Activated CD8-positive, alpha-beta memory T cell treated with anti-CD3 and anti-CD28 coated beads, Interleukin-2, amount 10 ng/mL, durations not matched to agents 7 days and 5 days (primary cell): ENCODE measurements around the gene ATP9A. TPM values are rescaled to one million over a fixed set of nuclear protein-coding genes. Genes with fewer than 3 reads are reported as not detected.
"Not testable (repeated sequence)": the region's sequence is repeated elsewhere in the genome, so short reads cannot be mapped to it uniquely, and the experiment has no call there.

Experiments used
- ATAC-seq: fragments of 150-1000 bp; cut with Tn5 transposase; one replicate; pipeline ENCODE4 v1.10.0; 2021; ENCODE audit warnings: moderate library complexity
- CTCF ChIA-PET: fragments of 350-600 bp; sonication (Branson Sonifier 250); formaldehyde crosslinking; loops from one replicate; lab custom pipeline; 2021; ENCODE audit warnings: antibody characterized with exemption; lab: Charles Lee
- DNase-seq: peaks from one replicate; pipeline ENCODE4 v3.0.0-alpha.2; 2020
- H3K27ac Mint-ChIP-seq: one replicate; pipeline ENCODE4 v1.8.0; 2021; ENCODE audit warnings: mild to moderate bottlenecking, mixed read lengths
- H3K27me3 Mint-ChIP-seq: one replicate; pipeline ENCODE4 v1.8.0; 2021; ENCODE audit warnings: mixed read lengths
- H3K36me3 Mint-ChIP-seq: one replicate; pipeline ENCODE4 v1.8.0; 2021; ENCODE audit warnings: mild to moderate bottlenecking, mixed read lengths
- H3K4me1 Mint-ChIP-seq: one replicate; pipeline ENCODE4 v1.8.0; 2021; ENCODE audit warnings: mixed read lengths
- H3K4me3 Mint-ChIP-seq: one replicate; pipeline ENCODE4 v1.8.0; 2021; ENCODE audit warnings: mild to moderate bottlenecking, moderate library complexity, mixed read lengths
- H3K9me3 Mint-ChIP-seq: one replicate; pipeline ENCODE4 v1.8.0; 2022; ENCODE audit warnings: low read depth, mixed read lengths
- total RNA-seq, 2 experiments: library from RNA; stranded (reverse); gene quantifications; one replicate each; pipeline ENCODE4 v1.2.3, GENCODE V29; 2021

The ATP9A gene
- total RNA-seq, result 1 to 10 TPM in 1 of 2 experiments, under 1 TPM in 1; 0.38 to 2.4 TPM

GRCh38 chr20:51767867-51768758 lies at the start of gene ATP9A:
TSS of gene ATP9A (minus strand) at chr20:51768390. CDS start at chr20:51768369, 21 bp downstream.
- DNase-seq, result no peak
- Mint-ChIP-seq H3K9me3 (no peaks in the 10 kb centered on the region), H3K4me1 (peaks cover 7% of the 10 kb centered on the region), H3K4me3 (peak within 1 kb of the TSS; percentile 38), H3K27ac (no peak within 1 kb of the TSS), H3K36me3 (no peaks in the 10 kb centered on the region), H3K27me3 (peaks cover 34% of the 10 kb centered on the region)
- peak; percentile 24 for ATAC-seq
- CTCF ChIA-PET, result no interaction called here

- peaks cover 12% of the 10 kb centered on the region for H3K27me3 Mint-ChIP-seq
- CTCF ChIA-PET, result interaction anchor here (1.9 kb wide), 1 partner anchor 17 kb away, joined by 4 read pairs; no protein-coding TSS in a partner anchor
- not testable (repeated sequence) for DNase-seq, H3K27ac Mint-ChIP-seq, ATAC-seq, H3K9me3 Mint-ChIP-seq, H3K36me3 Mint-ChIP-seq, H3K4me1 Mint-ChIP-seq, H3K4me3 Mint-ChIP-seq
These were observed 48.7 kb upstream of the ATP9A start for GRCh38 chr20:51816856-51817255.

- H3K4me3 Mint-ChIP-seq, result no peak overlapping the region
- CTCF ChIA-PET, result no interaction called here
- peaks cover 19% of the 10 kb centered on the region for H3K27me3 Mint-ChIP-seq
- no peak for ATAC-seq
- H3K27ac Mint-ChIP-seq, result no peak overlapping the region
- no peaks in the 10 kb centered on the region for H3K36me3 Mint-ChIP-seq
- DNase-seq, result no peak
- no peaks in the 10 kb centered on the region for H3K4me1 Mint-ChIP-seq
- no peaks in the 10 kb centered on the region for H3K9me3 Mint-ChIP-seq
These were observed 47.3 kb upstream of the ATP9A start for GRCh38 chr20:51815383-51816076.

GRCh38 chr20:51812861-51813260 lies 44.7 kb upstream of the ATP9A start:
- DNase-seq, result no peak
- no peak for ATAC-seq
- H3K27ac Mint-ChIP-seq, result no peak overlapping the region
- no peaks in the 10 kb centered on the region for H3K9me3 Mint-ChIP-seq
- peaks cover 22% of the 10 kb centered on the region for H3K27me3 Mint-ChIP-seq
- no peak overlapping the region for H3K4me3 Mint-ChIP-seq
- no peaks in the 10 kb centered on the region for H3K4me1 Mint-ChIP-seq
- H3K36me3 Mint-ChIP-seq, result no peaks in the 10 kb centered on the region
- CTCF ChIA-PET, result no interaction called here

- Mint-ChIP-seq H3K9me3 (no peaks in the 10 kb centered on the region), H3K4me1 (no peaks in the 10 kb centered on the region), H3K27ac (no peak overlapping the region), H3K36me3 (no peaks in the 10 kb centered on the region), H3K27me3 (peaks cover 23% of the 10 kb centered on the region), H3K4me3 (no peak overlapping the region)
- no peak for DNase-seq
- CTCF ChIA-PET, result interaction anchor here (0.8 kb wide), 1 partner anchor 12 kb away, joined by 3 read pairs; no protein-coding TSS in a partner anchor
- no peak for ATAC-seq
These were observed 43.4 kb upstream of the ATP9A start for GRCh38 chr20:51811514-51812128.

GRCh38 chr20:51811042-51811355 lies 42.8 kb upstream of the ATP9A start:
- Mint-ChIP-seq H3K27ac (no peak overlapping the region), H3K9me3 (no peaks in the 10 kb centered on the region), H3K4me3 (no peak overlapping the region), H3K36me3 (no peaks in the 10 kb centered on the region), H3K4me1 (no peaks in the 10 kb centered on the region), H3K27me3 (peaks cover 27% of the 10 kb centered on the region)
- CTCF ChIA-PET, result no interaction called here
- DNase-seq (no peak), ATAC-seq (no peak)

GRCh38 chr20:51810155-51811041 lies 42.2 kb upstream of the ATP9A start:
- no peaks in the 10 kb centered on the region for H3K36me3 Mint-ChIP-seq

GRCh38 chr20:51807720-51808250 lies 39.6 kb upstream of the ATP9A start:
- Mint-ChIP-seq H3K27me3 (peaks cover 45% of the 10 kb centered on the region), H3K4me1 (no peaks in the 10 kb centered on the region), H3K27ac (no peak overlapping the region), H3K9me3 (no peaks in the 10 kb centered on the region), H3K36me3 (no peaks in the 10 kb centered on the region), H3K4me3 (no peak overlapping the region)
- ATAC-seq (no peak), DNase-seq (no peak)
- CTCF ChIA-PET, result no interaction called here

More at GRCh38 chr20:51810155-51811041, 42.2 kb upstream of the ATP9A start:
- H3K9me3 Mint-ChIP-seq, result no peaks in the 10 kb centered on the region
- H3K27me3 Mint-ChIP-seq, result peaks cover 28% of the 10 kb centered on the region
- no peak overlapping the region for H3K27ac Mint-ChIP-seq
- no peak overlapping the region for H3K4me3 Mint-ChIP-seq
- ATAC-seq (no peak), DNase-seq (no peak)
- no peaks in the 10 kb centered on the region for H3K4me1 Mint-ChIP-seq
- CTCF ChIA-PET, result no interaction called here

- CTCF ChIA-PET, result no interaction called here
These were observed 36.6 kb upstream of the ATP9A start for GRCh38 chr20:51804754-51805153.

GRCh38 chr20:51803148-51803854 lies 35.1 kb upstream of the ATP9A start:
- CTCF ChIA-PET, result interaction anchor here (1.5 kb wide), 1 partner anchor 16 kb away, joined by 3 read pairs; no protein-coding TSS in a partner anchor
- DNase-seq (no peak), ATAC-seq (no peak)
- Mint-ChIP-seq H3K27me3 (peaks cover 69% of the 10 kb centered on the region), H3K27ac (no peak overlapping the region), H3K36me3 (no peaks in the 10 kb centered on the region), H3K4me3 (no peak overlapping the region), H3K9me3 (no peaks in the 10 kb centered on the region), H3K4me1 (peaks cover 8% of the 10 kb centered on the region)

More at GRCh38 chr20:51804754-51805153, 36.6 kb upstream of the ATP9A start:
- Mint-ChIP-seq H3K4me1 (peaks cover 8% of the 10 kb centered on the region), H3K9me3 (no peaks in the 10 kb centered on the region), H3K36me3 (no peaks in the 10 kb centered on the region), H3K27ac (no peak overlapping the region), H3K27me3 (peaks cover 55% of the 10 kb centered on the region), H3K4me3 (no peak overlapping the region)
- DNase-seq (no peak), ATAC-seq (no peak)

- H3K4me1 Mint-ChIP-seq, result peaks cover 8% of the 10 kb centered on the region
- no peaks in the 10 kb centered on the region for H3K36me3 Mint-ChIP-seq
- peaks cover 76% of the 10 kb centered on the region for H3K27me3 Mint-ChIP-seq
- no peaks in the 10 kb centered on the region for H3K9me3 Mint-ChIP-seq
- CTCF ChIA-PET, result interaction anchor here (0.7 to 1.5 kb wide), 2 partner anchors 15 to 27 kb away, joined by 3 read pairs; no protein-coding TSS in a partner anchor
- no peak for DNase-seq
- ATAC-seq, result no peak
- no peak within 1 kb of the TSS for H3K4me3 Mint-ChIP-seq
- H3K27ac Mint-ChIP-seq, result no peak within 1 kb of the TSS
These were observed 34.1 kb upstream of the ATP9A start, which contains the start of gene SALL4 for GRCh38 chr20:51802170-51802751. TSS of gene SALL4 (minus strand) at chr20:51802521. CDS start at chr20:51802408, 113 bp downstream.

GRCh38 chr20:51801823-51802123 lies 33.6 kb upstream of the ATP9A start:
- H3K27me3 Mint-ChIP-seq, result peaks cover 78% of the 10 kb centered on the region
- H3K36me3 Mint-ChIP-seq, result no peaks in the 10 kb centered on the region
- no peaks in the 10 kb centered on the region for H3K9me3 Mint-ChIP-seq
- no peak overlapping the region for H3K4me3 Mint-ChIP-seq
- ATAC-seq (no peak), DNase-seq (no peak)
- H3K4me1 Mint-ChIP-seq, result peaks cover 8% of the 10 kb centered on the region
- no peak overlapping the region for H3K27ac Mint-ChIP-seq
- CTCF ChIA-PET, result interaction anchor here (0.7 to 1.5 kb wide), 2 partner anchors 14 to 26 kb away, joined by 3 read pairs; no protein-coding TSS in a partner anchor
